SK-N-SH (cell line): ENCODE measurements around the gene SMIM36. TPM values are rescaled to one million over a fixed set of nuclear protein-coding genes. Genes with fewer than 3 reads are reported as not detected.

Source experiments
- CTCF ChIA-PET: fragments of 300-600, 350-600 bp; formaldehyde crosslinking; extraction: SDS; loops from one replicate; lab custom pipeline; 2021; lab: Yijun Ruan, JAX
- POLR2A ChIA-PET: fragments of 350-600 bp; sonication (Branson Sonifier 250); formaldehyde crosslinking; extraction: SDS; loops from one replicate; lab custom pipeline; 2020; ENCODE audit warnings: antibody characterized with exemption, inconsistent platforms; lab: Yijun Ruan, JAX
- DNase-seq: peaks from one replicate; pipeline ENCODE4 v3.0.0; 2012
- H2AFZ ChIP-seq: fragments of 200-600 bp; sonication (generic); 2 replicates; pipeline ENCODE4 v1.8.1; 2016; ENCODE audit warnings: antibody characterized with exemption, mild to moderate bottlenecking, low read depth
- H3F3A ChIP-seq: fragments of 200-600 bp; sonication (generic); replicated peaks from 2 replicates; pipeline ENCODE3; 2016; ENCODE audit warnings: antibody characterized with exemption, mild to moderate bottlenecking; ENCODE audit not compliant: insufficient read depth
- H3K27ac ChIP-seq, 2 experiments: fragments of 200-500 bp in 1 of 2; fragments of 200-600 bp in 1 of 2; sonication (Bioruptor generic) in 1 of 2; sonication (generic), shearing (Covaris generic) in 1 of 2; 2 replicates each; pipeline versions ENCODE4 v1.5.1 to v1.6.1; 2014 to 2016; ENCODE audit warnings: low read depth in 2 of 2, inconsistent platforms in 1 of 2, low read length in 1 of 2, mild to moderate bottlenecking in 1 of 2, mixed read lengths in 1 of 2
- H3K27me3 ChIP-seq: fragments of 200-600 bp; sonication (generic), shearing (Covaris generic); 2 replicates; pipeline ENCODE4 v1.6.1; 2016; ENCODE audit warnings: mixed run types; ENCODE audit not compliant: insufficient read depth
- H3K36me3 ChIP-seq, 2 experiments: fragments of 200-500 bp in 1 of 2; fragments of 200-600 bp in 1 of 2; sonication (Bioruptor generic) in 1 of 2; sonication (generic) in 1 of 2; replicated peaks in 1 of 2; 2 replicates each; pipeline versions ENCODE3 to v1.5.1; 2014 to 2016; ENCODE audit warnings: low read length in 1 of 2, mild to moderate bottlenecking in 1 of 2; ENCODE audit not compliant: insufficient read depth in 2 of 2, control insufficient read depth in 1 of 2
- H3K4me1 ChIP-seq, 2 experiments: fragments of 200-500 bp in 1 of 2; fragments of 200-600 bp in 1 of 2; sonication (Bioruptor generic) in 1 of 2; sonication (generic), shearing (Covaris generic) in 1 of 2; 2 replicates each; pipeline versions ENCODE4 v1.5.1 to v1.6.1; 2014 to 2016; ENCODE audit warnings: low read depth in 1 of 2, low read length in 1 of 2, mixed run types in 1 of 2; ENCODE audit not compliant: insufficient read depth in 2 of 2, control insufficient read depth in 1 of 2
- H3K4me2 ChIP-seq: fragments of 200-600 bp; sonication (generic), shearing (Covaris generic); 2 replicates; pipeline ENCODE4 v1.6.1; 2017; ENCODE audit warnings: mixed run types
- H3K4me3 ChIP-seq, 2 experiments: fragments of 200-500 bp in 1 of 2; fragments of 200-600 bp in 1 of 2; sonication (Bioruptor generic) in 1 of 2; sonication (generic), shearing (Covaris generic) in 1 of 2; 2 replicates each; pipeline versions ENCODE4 v1.5.1 to v1.8.1; 2014 to 2016; ENCODE audit warnings: low read depth in 2 of 2, inconsistent platforms in 1 of 2, low read length in 1 of 2, mild to moderate bottlenecking in 1 of 2, mixed read lengths in 1 of 2, moderate library complexity in 1 of 2
- H3K79me2 ChIP-seq: fragments of 200-600 bp; sonication (generic); 2 replicates; pipeline ENCODE4 v1.8.1; 2017; ENCODE audit warnings: mild to moderate bottlenecking; ENCODE audit not compliant: insufficient read depth
- H3K9ac ChIP-seq: fragments of 200-600 bp; sonication (generic); 2 replicates; pipeline ENCODE4 v1.6.1; 2017; ENCODE audit warnings: mixed run types
- H3K9me2 ChIP-seq: fragments of 200-600 bp; sonication (generic); 2 replicates; pipeline ENCODE4 v1.6.1; 2017; ENCODE audit warnings: mixed run types
- H3K9me3 ChIP-seq: fragments of 200-600 bp; sonication (generic); 2 replicates; pipeline ENCODE4 v1.6.1; 2017; ENCODE audit warnings: mixed run types, mild to moderate bottlenecking, moderate library complexity
- H4K20me1 ChIP-seq: fragments of 200-600 bp; sonication (generic); 2 replicates; pipeline ENCODE4 v1.6.1; 2017; ENCODE audit warnings: mild to moderate bottlenecking, mixed run types; ENCODE audit not compliant: insufficient read depth
- ELF1 ChIP-seq: IDR thresholded peaks from 2 replicates; pipeline ENCODE4 v1.4.0; 2012
- EZH2phosphoT487 ChIP-seq: fragments of 200-600 bp; sonication (generic); IDR thresholded peaks from 2 replicates; pipeline ENCODE4 v1.6.1; 2017; ENCODE audit warnings: low read depth, mixed run types, mild to moderate bottlenecking, antibody characterized with exemption, moderate library complexity, borderline replicate concordance
- FOSL2 ChIP-seq: IDR thresholded peaks from 2 replicates; pipeline ENCODE4 v1.4.0; 2012; ENCODE audit warnings: low read depth, mild to moderate bottlenecking, moderate library complexity, borderline replicate concordance
- FOXJ3 ChIP-seq: sonication (generic); formaldehyde crosslinking; IDR thresholded peaks from 2 replicates; pipeline ENCODE4 v1.5.1; 2020; ENCODE audit warnings: mild to moderate bottlenecking, missing genetic modification reagents
- FOXM1 ChIP-seq: IDR thresholded peaks from 2 replicates; pipeline ENCODE4 v1.4.0; 2012; ENCODE audit warnings: low read depth, mild to moderate bottlenecking
- GABPA ChIP-seq: IDR thresholded peaks from 2 replicates; pipeline ENCODE4 v1.4.0; 2012; ENCODE audit warnings: low read depth, mild to moderate bottlenecking
- GATA2 ChIP-seq: sonication (generic); formaldehyde crosslinking; IDR thresholded peaks from 2 replicates; pipeline ENCODE4 v1.5.0; 2020; ENCODE audit warnings: mild to moderate bottlenecking, missing genetic modification reagents
- NFIC ChIP-seq: IDR thresholded peaks from 2 replicates; pipeline ENCODE4 v1.4.0; 2012; ENCODE audit warnings: borderline replicate concordance
- NRF1 ChIP-seq: IDR thresholded peaks from 2 replicates; pipeline ENCODE4 v1.6.1; 2012; ENCODE audit warnings: low read depth, mild to moderate bottlenecking, low read length
- PBX3 ChIP-seq: IDR thresholded peaks from 2 replicates; pipeline ENCODE4; 2012
- RAD21 ChIP-seq: IDR thresholded peaks from 2 replicates; pipeline ENCODE4 v1.6.1; 2012; ENCODE audit warnings: mild to moderate bottlenecking, low read length
- REST ChIP-seq: IDR thresholded peaks from 2 replicates; pipeline ENCODE4 v1.6.1; 2012; ENCODE audit warnings: mild to moderate bottlenecking, low read depth, low read length, moderate library complexity
- RXRA ChIP-seq: IDR thresholded peaks from 2 replicates; pipeline ENCODE4 v1.4.0; 2012; ENCODE audit warnings: low read depth, mild to moderate bottlenecking, borderline replicate concordance
- SMC3 ChIP-seq: IDR thresholded peaks from 2 replicates; pipeline ENCODE4 v1.6.1; 2012; ENCODE audit warnings: low read depth, low read length, improper control_type of control experiment
- TAF1 ChIP-seq: IDR thresholded peaks from 2 replicates; pipeline ENCODE4 v1.6.1; 2012; ENCODE audit warnings: low read depth, mild to moderate bottlenecking, low read length, moderate library complexity, borderline replicate concordance
- USF1 ChIP-seq: IDR thresholded peaks from 2 replicates; pipeline ENCODE4 v1.4.0; 2012; ENCODE audit warnings: low read depth, borderline replicate concordance
- USF2 ChIP-seq: fragments of 150-350 bp; IDR thresholded peaks from 2 replicates; pipeline ENCODE4 v1.6.1; 2017; ENCODE audit warnings: antibody characterized with exemption, low read length, low read depth, borderline replicate concordance
- WGBS: methylation state at CpG from one replicate; pipeline ENCODE4 v1.1.6; 2017; ENCODE audit warnings: low lambda C conversion rate; 5-methylcytosine and 5-hydroxymethylcytosine counted together
- polyA plus RNA-seq, 3 experiments: library from polyadenylated mRNA; depleted of rRNA; stranded (reverse); fragments of >200 nt; gene quantifications; 2 replicates each; pipeline ENCODE4 v1.2.3, GENCODE V29; 2012

Gene SMIM36
- polyA plus RNA-seq, 1 of the 3 experiments (the other 2 are of a cell fraction): not detected

GRCh38 chr17:55437159-55437605, 74.1 kb downstream of the SMIM36 start:
- no peaks in the 10 kb centered on the region for H4K20me1 ChIP-seq
- no peak for TF ChIP-seq USF2
- TF ChIP-seq RAD21: no peak
- TF ChIP-seq EZH2phosphoT487: no peak
- TF ChIP-seq FOXM1: no peak
- TF ChIP-seq FOXJ3 (CRISPR knock-in tag): no peak
- TF ChIP-seq NFIC: no peak
- no peak for TF ChIP-seq FOSL2
- no peak for TF ChIP-seq PBX3
- no peak for TF ChIP-seq USF1
- no peak for TF ChIP-seq GABPA
- no peak for TF ChIP-seq GATA2 (CRISPR knock-in tag)
- no peak for TF ChIP-seq TAF1
- no peak for TF ChIP-seq REST
- TF ChIP-seq ELF1: no peak
- no peak for TF ChIP-seq SMC3
- no peak for TF ChIP-seq RXRA
- no peak for TF ChIP-seq NRF1
- ChIA-PET CTCF (interaction anchor here (0.6 to 2.0 kb wide), 3 partner anchors 77 to 1588 kb away, joined by 3 to 8 read pairs (median 7); no protein-coding TSS in a partner anchor), POLR2A (interaction anchor here (1.5 kb wide), 1 partner anchor 16 kb away, joined by 3 read pairs; the partner anchor contains the start of gene MMD)
- H2AFZ ChIP-seq: no peak overlapping the region
- no peak overlapping the region for H3K4me2 ChIP-seq
- WGBS: 79% methylated on average over 5 of the region's 5 CpGs
- H3K9me2 ChIP-seq: no peaks in the 10 kb centered on the region
- H3K9me3 ChIP-seq: no peaks in the 10 kb centered on the region
- H3K36me3 ChIP-seq: no peaks in the 10 kb centered on the region
- no peak overlapping the region for H3K4me3 ChIP-seq
- no peak for DNase-seq
- H3K79me2 ChIP-seq: no peaks in the 10 kb centered on the region
- no peak overlapping the region for H3K9ac ChIP-seq
- peak overlapping the region in 1 of 2 experiments; percentile 48; a peak in 2 of 4 replicates for H3K27ac ChIP-seq
- no peaks in the 10 kb centered on the region for H3K27me3 ChIP-seq
- H3F3A ChIP-seq: no peaks in the 10 kb centered on the region
- H3K4me1 ChIP-seq: peaks cover 0 to 39% of the 10 kb centered on the region in 2 experiments; a peak in 3 of 4 replicates
